B cell (primary cell): ENCODE measurements around the gene RENBP. TPM values are rescaled to one million over a fixed set of nuclear protein-coding genes. Genes with fewer than 3 reads are reported as not detected.

Experiments used
- ATAC-seq: fragments of 200-7000 bp; cut with Tn5 transposase; one replicate; pipeline ENCODE4 v1.10.0; 2021; ENCODE audit warnings: low read depth, mild to moderate bottlenecking, moderate number of reproducible peaks, moderate library complexity
- CTCF ChIA-PET: fragments of 350-600 bp; sonication (Branson Sonifier 250); formaldehyde crosslinking; loops from one replicate; lab custom pipeline; 2021; ENCODE audit warnings: antibody characterized with exemption, inconsistent platforms; lab: Charles Lee
- POLR2A ChIA-PET: fragments of 350-600 bp; sonication (Branson Sonifier 250); formaldehyde crosslinking; loops from one replicate; lab custom pipeline; 2021; ENCODE audit warnings: antibody characterized with exemption; lab: Charles Lee
- DNase-seq: peaks from one replicate; pipeline ENCODE4 v3.0.0; 2013
- H2AFZ ChIP-seq: 2 replicates; pipeline ENCODE4 v1.6.1; 2012; ENCODE audit warnings: mild to moderate bottlenecking, low read depth, low read length; ENCODE audit not compliant: insufficient read depth, poor library complexity, severe bottlenecking
- H3K27ac ChIP-seq, 2 donors: 1 replicate in 1 of 2; 2 replicates in 1 of 2; pipeline ENCODE4 v1.5.1; 2012 to 2013; ENCODE audit warnings: low read length in 2 of 2, mild to moderate bottlenecking in 2 of 2, moderate library complexity in 1 of 2
- H3K27me3 ChIP-seq, 4 experiments: fragments of 200-600 bp in 1 of 4; sonication (generic) in 1 of 4; replicated peaks in 1 of 4; 1 replicate in 2 of 4; 2 replicates in 2 of 4; pipeline versions ENCODE4 v1.6.1 to v1.7.0; 2013 to 2016; ENCODE audit warnings: low read length in 3 of 4, mild to moderate bottlenecking in 2 of 4, mixed read lengths in 1 of 4, moderate library complexity in 1 of 4; ENCODE audit not compliant: insufficient read depth in 4 of 4, control insufficient read depth in 3 of 4; ENCODE audit errors: control extremely low read depth in 1 of 4
- H3K36me3 ChIP-seq, 2 experiments: replicated peaks in 1 of 2; 1 replicate in 1 of 2; 2 replicates in 1 of 2; pipeline versions ENCODE4 v1.6.1 to v1.7.1; 2013; ENCODE audit warnings: low read length in 1 of 2; ENCODE audit not compliant: insufficient read depth in 2 of 2, control insufficient read depth in 1 of 2; ENCODE audit errors: control extremely low read depth in 1 of 2, extremely low read depth in 1 of 2
- H3K4me1 ChIP-seq, 2 donors: fragments of 200-600 bp in 1 of 2; sonication (generic) in 1 of 2; 1 replicate in 1 of 2; 2 replicates in 1 of 2; pipeline versions ENCODE4 v1.5.1 to v1.6.1; 2013 to 2017; ENCODE audit warnings: low read length in 2 of 2; ENCODE audit not compliant: control insufficient read depth in 2 of 2, insufficient read depth in 2 of 2
- H3K4me2 ChIP-seq: replicated peaks from 2 replicates; pipeline ENCODE3; 2012; ENCODE audit warnings: mild to moderate bottlenecking, low read depth, low read length; ENCODE audit not compliant: poor library complexity, severe bottlenecking
- H3K4me3 ChIP-seq, 5 experiments: fragments of 200-600 bp in 1 of 5; sonication (generic) in 1 of 5; 1 replicate in 3 of 5; 2 replicates in 2 of 5; pipeline versions ENCODE4 v1.5.1 to v1.7.0; 2011 to 2016; ENCODE audit warnings: low read length in 4 of 5, mild to moderate bottlenecking in 4 of 5, low read depth in 2 of 5, control low read depth in 1 of 5, moderate library complexity in 1 of 5; ENCODE audit not compliant: insufficient read depth in 1 of 5; ENCODE audit errors: control extremely low read depth in 1 of 5, extremely low read depth in 1 of 5
- H3K79me2 ChIP-seq: fragments of 200-600 bp; sonication (generic); one replicate; pipeline ENCODE4 v1.6.0; 2016; ENCODE audit warnings: low read length; ENCODE audit not compliant: control insufficient read depth, insufficient read depth
- H3K9ac ChIP-seq: fragments of 200-600 bp; sonication (generic); 2 replicates; pipeline ENCODE4 v1.6.1; 2017; ENCODE audit warnings: mild to moderate bottlenecking, low read length, moderate library complexity
- H3K9me3 ChIP-seq, 3 donors: one replicate each; pipeline versions ENCODE4 v1.6.1 to v1.7.1; 2013; ENCODE audit warnings: low read length in 2 of 3; ENCODE audit not compliant: control insufficient read depth in 2 of 3, insufficient read depth in 1 of 3; ENCODE audit errors: control extremely low read depth in 1 of 3
- H4K20me1 ChIP-seq: 2 replicates; pipeline ENCODE4 v1.6.0; 2012; ENCODE audit warnings: mild to moderate bottlenecking, low read length; ENCODE audit not compliant: insufficient read depth, control insufficient read depth, poor library complexity, severe bottlenecking
- H3K27ac Mint-ChIP-seq: one replicate; pipeline ENCODE4 v1.8.0; 2021; ENCODE audit warnings: mixed read lengths
- H3K27me3 Mint-ChIP-seq: one replicate; pipeline ENCODE4 v1.8.0; 2021; ENCODE audit warnings: mixed read lengths
- H3K4me1 Mint-ChIP-seq: one replicate; pipeline ENCODE4 v1.8.0; 2021; ENCODE audit warnings: mixed read lengths
- H3K4me3 Mint-ChIP-seq: one replicate; pipeline ENCODE4 v1.8.0; 2021; ENCODE audit warnings: mixed read lengths
- H3K9me3 Mint-ChIP-seq: one replicate; pipeline ENCODE4 v1.8.0; 2022; ENCODE audit warnings: mixed read lengths; ENCODE audit not compliant: insufficient read depth
- EZH2 ChIP-seq: IDR thresholded peaks from 2 replicates; pipeline ENCODE4 v1.6.1; 2012; ENCODE audit warnings: borderline replicate concordance, low read depth, mild to moderate bottlenecking, moderate library complexity, low read length; ENCODE audit not compliant: insufficient read depth, poor library complexity, severe bottlenecking
- WGBS: methylation state at CpG from one replicate; pipeline ENCODE4 v1.1.5; 2013; ENCODE audit warnings: missing lambda C conversion rate; ENCODE audit not compliant: insufficient coverage; 5-methylcytosine and 5-hydroxymethylcytosine counted together
- intact Hi-C: fragments of 100-400 bp; cut with micrococcal nuclease; formaldehyde crosslinking; loops from one replicate; pipeline ENCODE4 v1.10.0; 2022
- polyA plus RNA-seq: library from polyadenylated mRNA; depleted of rRNA; stranded (reverse); fragments of >200 nt; gene quantifications from 2 replicates; pipeline ENCODE4 v1.2.3, GENCODE V29; 2012
- total RNA-seq, 2 donors: library from RNA; stranded (reverse); fragments of 120-200 nt in 1 of 2; gene quantifications; 1 replicate in 1 of 2; 2 replicates in 1 of 2; pipeline versions ENCODE4 v1.2.3 to v1.2.4, GENCODE V29; 2013 to 2022
- TF ChIP-seq, protein P1 (sequence below): fragments of 200-600 bp; IDR thresholded peaks from one replicate; pipeline ENCODE4 v1.8.0; 2022; ENCODE audit warnings: antibody characterized with exemption, mild to moderate bottlenecking

RENBP gene
- total and polyA plus RNA-seq, 2 donors (not counting 1 experiment from before 2014, with no cell fraction given) = 30.6 to 39.2 TPM

DNA sequence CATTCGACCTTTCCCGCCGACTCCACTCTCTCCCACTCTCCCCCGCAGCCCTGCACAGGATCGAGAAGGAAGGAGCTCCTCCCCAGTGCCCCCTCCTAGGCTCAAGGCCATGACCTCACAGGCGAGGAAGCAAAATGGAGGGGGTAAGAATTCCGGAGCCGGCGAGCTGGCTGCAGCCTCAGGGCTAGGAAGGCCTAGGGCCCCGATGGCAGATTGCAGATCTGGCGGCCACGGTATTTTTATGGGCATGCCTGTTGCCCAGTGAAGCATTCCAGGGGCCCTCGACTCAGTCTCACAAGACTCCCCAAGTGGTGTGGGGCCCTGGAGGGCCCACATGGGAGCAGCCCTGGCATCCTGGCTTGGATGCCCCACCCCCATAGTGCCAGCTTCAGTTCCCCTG lies 57.5 kb downstream of the RENBP start:
- Histone ChIP-seq H2AFZ (no peak overlapping the region), H3K27me3 (peaks cover 0 to 24% (median 11%) of the 10 kb centered on the region in 4 experiments), H3K27ac (no peak overlapping the region), H4K20me1 (no peaks in the 10 kb centered on the region), H3K36me3 (no peaks in the 10 kb centered on the region), H3K9ac (no peak overlapping the region), H3K9me3 (peaks cover 0 to 3% (median 0%) of the 10 kb centered on the region in 3 donors), H3K4me2 (peak overlapping the region; percentile 74), H3K4me1 (peaks cover 40 to 44% of the 10 kb centered on the region in 2 donors), H3K79me2 (no peaks in the 10 kb centered on the region), H3K4me3 (no peak overlapping the region)
- peaks cover 24% of the 10 kb centered on the region for H3K4me1 Mint-ChIP-seq
- no peaks in the 10 kb centered on the region for H3K9me3 Mint-ChIP-seq
- no peak for ATAC-seq
- H3K27me3 Mint-ChIP-seq = peaks cover 6% of the 10 kb centered on the region
- TF ChIP-seq, protein P1, sequence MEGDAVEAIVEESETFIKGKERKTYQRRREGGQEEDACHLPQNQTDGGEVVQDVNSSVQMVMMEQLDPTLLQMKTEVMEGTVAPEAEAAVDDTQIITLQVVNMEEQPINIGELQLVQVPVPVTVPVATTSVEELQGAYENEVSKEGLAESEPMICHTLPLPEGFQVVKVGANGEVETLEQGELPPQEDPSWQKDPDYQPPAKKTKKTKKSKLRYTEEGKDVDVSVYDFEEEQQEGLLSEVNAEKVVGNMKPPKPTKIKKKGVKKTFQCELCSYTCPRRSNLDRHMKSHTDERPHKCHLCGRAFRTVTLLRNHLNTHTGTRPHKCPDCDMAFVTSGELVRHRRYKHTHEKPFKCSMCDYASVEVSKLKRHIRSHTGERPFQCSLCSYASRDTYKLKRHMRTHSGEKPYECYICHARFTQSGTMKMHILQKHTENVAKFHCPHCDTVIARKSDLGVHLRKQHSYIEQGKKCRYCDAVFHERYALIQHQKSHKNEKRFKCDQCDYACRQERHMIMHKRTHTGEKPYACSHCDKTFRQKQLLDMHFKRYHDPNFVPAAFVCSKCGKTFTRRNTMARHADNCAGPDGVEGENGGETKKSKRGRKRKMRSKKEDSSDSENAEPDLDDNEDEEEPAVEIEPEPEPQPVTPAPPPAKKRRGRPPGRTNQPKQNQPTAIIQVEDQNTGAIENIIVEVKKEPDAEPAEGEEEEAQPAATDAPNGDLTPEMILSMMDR = no peak
- TF ChIP-seq EZH2 = no peak
- ChIA-PET POLR2A (interaction anchor here (1.2 to 1.8 kb wide), 3 partner anchors 14 to 40 kb away, joined by 3 to 5 read pairs (median 3); partner anchors contain the start of gene ARHGAP4), CTCF (interaction anchor here (1.1 to 1.3 kb wide), 2 partner anchors 14 to 60 kb away, joined by 4 to 5 read pairs; no protein-coding TSS in a partner anchor)
- peak overlapping the region; percentile 26 for H3K4me3 Mint-ChIP-seq
- no peak for DNase-seq
- intact Hi-C loops = loop anchor here (5.0 kb wide), 1 partner anchor 40 kb away; the partner anchor contains the start of gene ARHGAP4
- H3K27ac Mint-ChIP-seq = no peak overlapping the region
- no CpG with 5 or more reads among the region's 13 CpGs for WGBS
